ENCODE measurements around the gene ZNF775. TPM values are rescaled to one million over a fixed set of nuclear protein-coding genes. Genes with fewer than 3 reads are reported as not detected.

Gene ZNF775
- total RNA-seq, 2 donors from 2014 or later, result 11.0 to 11.3 TPM

- DNase-seq, result no peak
- no peak for TF ChIP-seq CTCF (IDR thresholded peaks at IDR 0.05)
- no peaks in the 10 kb centered on the region for H3K27me3 ChIP-seq
- H3K27ac ChIP-seq, result peak overlapping the region; percentile 97
- peak overlapping the region; percentile 79 to 95 for H3K9ac ChIP-seq (ENCODE audit: low read depth in 2 of 2, low read length in 2 of 2)
- peaks cover 17% of the 10 kb centered on the region for H3K4me1 ChIP-seq
- peak overlapping the region; percentile 64 for H3K4me3 ChIP-seq
- intact Hi-C loops (cut with DNase I), result no loop called here
- H3K36me3 ChIP-seq, result no peaks in the 10 kb centered on the region
- H3K9me3 ChIP-seq, result no peaks in the 10 kb centered on the region
Observed at GRCh38 chr7:150404172-150404804, 25.2 kb downstream of the ZNF775 start.

- H3K27ac ChIP-seq, result peak overlapping the region; percentile 97
- no peaks in the 10 kb centered on the region for H3K27me3 ChIP-seq
- intact Hi-C loops (cut with DNase I), result no loop called here
- peak overlapping the region; percentile 79 to 95 for H3K9ac ChIP-seq (ENCODE audit: low read depth in 2 of 2, low read length in 2 of 2)
- no peaks in the 10 kb centered on the region for H3K36me3 ChIP-seq
- DNase-seq, result peak; percentile 91
- peaks cover 17% of the 10 kb centered on the region for H3K4me1 ChIP-seq
- H3K4me3 ChIP-seq, result peak overlapping the region; percentile 64
- no peak for TF ChIP-seq CTCF (IDR thresholded peaks at IDR 0.05)
- no peaks in the 10 kb centered on the region for H3K9me3 ChIP-seq
Observed at GRCh38 chr7:150404805-150405583, 25.9 kb downstream of the ZNF775 start.

GRCh38 chr7:150405584-150406311 lies 26.6 kb downstream of the ZNF775 start:
- Histone ChIP-seq H3K9me3 (no peaks in the 10 kb centered on the region), H3K4me1 (peaks cover 17% of the 10 kb centered on the region), H3K27me3 (no peaks in the 10 kb centered on the region), H3K9ac (ENCODE audit: low read depth in 2 of 2, low read length in 2 of 2) (peak overlapping the region; percentile 79 to 95), H3K27ac (peak overlapping the region; percentile 97), H3K4me3 (peak overlapping the region; percentile 64), H3K36me3 (no peaks in the 10 kb centered on the region)
- DNase-seq, result peak; percentile 59
- intact Hi-C loops (cut with DNase I), result no loop called here
- no peak for TF ChIP-seq CTCF (IDR thresholded peaks at IDR 0.05)

- Histone ChIP-seq H3K27ac (peak overlapping the region; percentile 97), H3K27me3 (no peaks in the 10 kb centered on the region), H3K36me3 (no peaks in the 10 kb centered on the region), H3K9me3 (no peaks in the 10 kb centered on the region), H3K9ac (ENCODE audit: low read depth in 2 of 2, low read length in 2 of 2) (peak overlapping the region; percentile 79 to 95), H3K4me1 (peaks cover 17% of the 10 kb centered on the region), H3K4me3 (peak overlapping the region; percentile 64)
- intact Hi-C loops (cut with DNase I), result no loop called here
- DNase-seq, result no peak
- TF ChIP-seq CTCF (IDR thresholded peaks at IDR 0.05), result no peak
Observed at GRCh38 chr7:150406312-150406566, 27.1 kb downstream of the ZNF775 start.

- H3K27me3 ChIP-seq, result no peaks in the 10 kb centered on the region
- H3K27ac ChIP-seq, result peak overlapping the region; percentile 97
- DNase-seq, result peak; percentile 65
- H3K9me3 ChIP-seq, result no peaks in the 10 kb centered on the region
- intact Hi-C loops (cut with DNase I), result no loop called here
- peaks cover 17% of the 10 kb centered on the region for H3K4me1 ChIP-seq
- peak overlapping the region; percentile 79 to 95 for H3K9ac ChIP-seq (ENCODE audit: low read depth in 2 of 2, low read length in 2 of 2)
- H3K36me3 ChIP-seq, result no peaks in the 10 kb centered on the region
- H3K4me3 ChIP-seq, result peak overlapping the region; percentile 64
- no peak for TF ChIP-seq CTCF (IDR thresholded peaks at IDR 0.05)
Observed at GRCh38 chr7:150406567-150407421, 27.7 kb downstream of the ZNF775 start.

Measured in colonic mucosa (tissue), 4 donors.